ENCODE measurements around the gene RRP9.
A peak's percentile ranks its signal among the peaks of the same experiment; 100 is the strongest.
"Not testable (repeated sequence)": the region's sequence is repeated elsewhere in the genome, so short reads cannot be mapped to it uniquely, and the experiment has no call there.

RRP9 gene

DNA sequence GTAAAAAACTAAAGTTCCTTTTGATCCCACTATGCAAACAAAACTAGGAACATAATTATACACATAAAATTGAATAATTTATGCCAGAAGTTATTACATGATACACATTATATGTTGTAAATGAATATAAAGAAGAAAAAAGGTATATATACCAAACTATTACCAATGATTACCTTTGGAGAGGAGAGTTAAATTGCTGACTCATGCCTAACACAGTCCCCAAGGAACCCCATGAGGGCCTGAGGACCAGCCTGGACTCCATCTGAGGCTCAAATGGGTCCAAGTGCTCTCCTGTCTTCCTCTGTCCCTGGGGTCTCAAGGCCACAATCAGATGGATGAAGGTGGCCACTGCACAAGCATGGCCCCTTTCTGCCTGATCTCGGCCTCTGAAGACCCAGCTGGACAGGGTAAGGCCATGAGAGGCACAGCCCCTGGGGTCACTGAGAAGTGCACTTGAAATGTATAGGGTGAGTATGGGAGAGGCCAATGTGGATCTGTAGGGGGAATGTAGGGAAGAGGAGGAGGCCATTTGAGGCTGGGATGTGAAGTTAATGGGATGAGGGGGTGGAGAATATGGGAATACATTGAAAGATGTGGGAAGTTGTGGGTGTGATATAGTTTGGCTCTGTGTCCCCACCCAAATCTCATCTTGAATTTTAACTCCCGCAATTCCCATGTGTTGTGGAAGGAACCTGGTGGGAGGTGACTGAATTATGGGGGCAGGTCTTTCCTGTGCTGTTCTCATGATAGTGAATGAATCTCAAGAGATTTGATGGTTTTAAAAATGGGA, 37.5 kb downstream of the RRP9 start:
- DNase-seq (ENCODE audit: low spot score), result no peak

GRCh38 chr3:51902361-51902760, 39.3 kb downstream of the RRP9 start:
- DNase-seq (ENCODE audit: low spot score), result peak; percentile 88

DNA sequence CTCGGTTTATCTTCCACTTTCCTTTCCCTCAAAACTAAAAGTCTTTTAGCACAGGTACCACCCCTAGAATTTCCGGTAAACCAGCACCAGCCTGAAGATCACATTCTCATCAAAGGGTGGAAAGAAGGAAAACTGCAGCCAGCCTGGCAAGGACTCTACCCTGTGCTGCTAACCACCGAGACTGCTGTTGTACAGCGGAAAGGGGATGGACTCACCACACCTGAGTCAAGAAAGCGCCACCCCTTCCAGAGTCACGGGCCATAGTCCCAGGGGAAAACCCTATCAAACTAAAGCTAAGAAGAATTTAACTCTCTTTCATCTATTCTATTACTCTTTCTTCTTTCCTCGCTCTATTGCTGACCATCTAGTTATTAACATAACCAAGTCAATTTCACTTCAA, 41.7 kb downstream of the RRP9 start:
- DNase-seq (ENCODE audit: low spot score), result not testable (repeated sequence)

- DNase-seq (ENCODE audit: low spot score), result no peak
These were observed 44.3 kb downstream of the RRP9 start for GRCh38 chr3:51897391-51897790.

DNA sequence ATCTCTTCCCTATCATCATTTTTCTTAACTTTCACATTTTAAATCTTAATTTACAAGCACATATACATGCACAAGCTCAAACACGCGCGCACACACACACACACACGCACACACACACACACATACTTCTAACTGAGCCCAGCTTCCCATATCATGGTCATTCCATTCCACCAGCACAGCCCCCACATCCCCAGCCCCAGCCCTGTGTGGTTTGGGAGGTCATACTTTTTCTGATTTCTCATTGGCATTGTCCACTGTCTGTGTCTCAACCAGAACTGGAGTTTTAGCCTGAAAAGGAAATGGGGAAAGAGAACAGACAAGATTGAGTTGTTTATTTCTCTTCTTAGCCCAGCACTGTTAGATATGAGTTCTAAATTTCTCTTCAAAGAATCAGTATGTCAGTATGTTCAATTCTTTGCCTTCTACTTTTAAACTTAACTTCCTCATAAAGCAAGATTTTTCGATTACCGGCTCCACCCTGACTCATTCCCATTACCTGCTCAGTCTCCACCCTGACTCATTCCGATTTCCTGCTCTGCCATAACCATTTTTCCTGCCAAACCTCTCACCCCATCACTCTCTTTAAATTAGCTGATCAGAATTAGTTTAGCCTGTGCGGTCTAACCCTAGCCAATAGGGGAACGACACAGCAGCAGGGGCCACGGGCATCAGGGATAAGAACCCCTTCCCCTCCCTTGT, 44.9 kb downstream of the RRP9 start:
- peak; percentile 21 for DNase-seq (ENCODE audit: low spot score)

- no peak for DNase-seq (ENCODE audit: low spot score)
These were observed 46.8 kb downstream of the RRP9 start for GRCh38 chr3:51894939-51895338.

GRCh38 chr3:51894391-51894790, 47.3 kb downstream of the RRP9 start:
- DNase-seq (ENCODE audit: low spot score), result no peak

- DNase-seq (ENCODE audit: low spot score), result no peak
These were observed 50.3 kb downstream of the RRP9 start for GRCh38 chr3:51891242-51892039.

DNA sequence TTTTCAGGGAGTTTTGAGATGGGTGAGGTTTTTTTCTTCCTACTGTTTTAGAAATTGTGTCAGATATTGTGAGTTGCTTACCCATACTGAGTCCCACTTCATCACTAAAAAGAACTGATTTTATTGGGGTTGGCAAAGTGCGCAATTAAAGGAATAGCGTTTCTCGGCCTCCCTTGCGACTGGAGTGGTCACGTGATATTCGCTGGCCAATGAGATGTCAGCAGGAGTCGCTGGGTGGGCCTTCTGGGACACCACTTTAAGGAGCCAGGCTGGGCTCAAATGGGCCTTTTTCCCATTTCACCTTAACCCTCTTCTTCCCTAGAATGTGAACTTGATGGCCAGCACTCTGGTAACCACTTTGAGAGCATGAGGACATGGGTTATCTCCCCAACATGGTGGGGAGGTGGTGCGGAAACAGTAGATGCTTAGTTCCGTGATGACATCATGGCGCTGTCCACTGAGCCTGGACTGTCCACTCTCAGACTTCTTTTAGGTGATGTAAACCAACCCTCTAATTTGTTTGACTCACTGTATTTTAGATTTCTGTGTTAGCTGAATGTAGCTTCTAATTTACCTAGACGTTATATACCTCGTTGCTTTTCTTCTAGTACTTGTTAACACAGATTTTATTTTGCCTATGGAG, 53.1 kb downstream of the RRP9 start:
- DNase-seq (ENCODE audit: low spot score), result no peak

DNA sequence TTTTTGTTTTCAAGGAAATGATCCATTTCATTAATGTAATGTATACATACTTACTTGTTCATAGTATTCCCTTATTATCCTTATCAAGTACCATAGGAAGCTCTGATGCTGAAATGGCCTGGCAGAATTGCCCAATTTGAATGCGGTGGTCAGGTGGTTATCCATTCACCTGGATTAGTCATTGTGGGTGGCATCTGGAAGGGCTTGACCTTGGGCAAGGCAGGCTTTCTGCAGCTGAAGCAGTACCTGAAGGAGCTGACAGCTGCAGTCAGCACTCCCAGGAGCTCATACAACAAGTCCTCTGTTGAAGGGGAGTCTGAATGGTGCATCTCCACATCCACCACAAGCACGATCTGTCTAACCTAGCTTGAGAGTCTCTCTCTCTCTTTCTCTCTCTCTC, 54.1 kb downstream of the RRP9 start:
- peak; percentile 78 for DNase-seq (ENCODE audit: low spot score)

DNA sequence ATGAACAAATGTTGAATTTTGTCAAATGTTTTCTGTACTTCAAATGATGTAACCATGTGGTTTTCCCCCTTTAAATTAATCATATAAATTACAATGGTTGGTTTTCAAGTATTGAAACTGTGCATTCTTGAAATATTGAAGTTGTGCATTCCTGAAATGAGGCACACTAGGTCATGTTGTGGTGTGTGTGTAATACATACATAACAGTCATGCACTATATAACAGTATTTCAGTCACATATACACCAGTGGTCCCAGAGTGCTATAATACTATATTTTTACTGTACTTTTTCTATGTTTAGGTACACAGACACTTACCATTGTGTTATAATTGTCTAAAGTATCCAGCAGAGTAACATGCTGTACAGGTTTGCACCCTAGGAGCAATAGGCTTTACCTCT, 55.3 kb downstream of the RRP9 start:
- DNase-seq (ENCODE audit: low spot score), result no peak
